Upper lobe of left lung (tissue), 6 donors: ENCODE results near the gene UBAC2. TPM values are rescaled to one million over a fixed set of nuclear protein-coding genes. Genes with fewer than 3 reads are reported as not detected.
A peak's percentile ranks its signal among the peaks of the same experiment; 100 is the strongest.

ENCODE experiments used
- ATAC-seq, 2 donors: fragments of 200-7000 bp; cut with Tn5 transposase; one replicate each; pipeline ENCODE4 v1.9.1; 2022; ENCODE audit warnings: mild to moderate bottlenecking in 2 of 2, moderate library complexity in 2 of 2; ENCODE audit not compliant: low FRiP score in 2 of 2
- DNase-seq, 2 donors: peaks; one replicate each; pipeline ENCODE4 v3.0.0-alpha.2; 2019 to 2020
- H3K27ac ChIP-seq, 4 donors: fragments of 200-600 bp; sonication (generic); one replicate each; pipeline ENCODE4 v1.5.1; 2016 to 2019
- H3K27me3 ChIP-seq, 4 donors: fragments of 200-600 bp; sonication (generic); one replicate each; pipeline ENCODE4 v1.5.1; 2017 to 2019
- H3K36me3 ChIP-seq, 4 donors: fragments of 200-600 bp; sonication (generic); one replicate each; pipeline ENCODE4 v1.5.1; 2016 to 2019
- H3K4me1 ChIP-seq, 4 donors: fragments of 200-600 bp; sonication (generic); one replicate each; pipeline ENCODE4 v1.5.1; 2018 to 2019
- H3K4me3 ChIP-seq, 4 donors: fragments of 200-600 bp; sonication (generic); one replicate each; pipeline ENCODE4 v1.5.1; 2017 to 2019; ENCODE audit warnings: mild to moderate bottlenecking in 2 of 4, moderate library complexity in 1 of 4
- H3K9me3 ChIP-seq, 4 donors: fragments of 200-600 bp; sonication (generic); one replicate each; pipeline ENCODE4 v1.5.1; 2018 to 2019
- CTCF ChIP-seq, 6 experiments: fragments of 450-650 bp in 4 of 6; fragments of 200-600 bp in 2 of 6; sonication (generic) in 2 of 6; IDR thresholded peaks; one replicate each; pipeline ENCODE4 v1.5.1; 2016 to 2019; ENCODE audit warnings: antibody characterized with exemption in 6 of 6
- EP300 ChIP-seq, 4 donors: sonication (generic); formaldehyde crosslinking; IDR thresholded peaks; one replicate each; pipeline ENCODE4 v1.5.1; 2017; ENCODE audit warnings: antibody characterized with exemption in 4 of 4, control low read depth in 2 of 4
- POLR2A ChIP-seq, 4 donors: fragments of 450-650 bp; IDR thresholded peaks; one replicate each; pipeline ENCODE4 v1.5.1; 2016 to 2017; ENCODE audit warnings: antibody characterized with exemption in 4 of 4, mild to moderate bottlenecking in 2 of 4
- POLR2AphosphoS5 ChIP-seq, 2 donors: sonication (generic); formaldehyde crosslinking; IDR thresholded peaks; one replicate each; pipeline ENCODE4 v1.5.1; 2017; ENCODE audit warnings: antibody characterized with exemption in 2 of 2
- WGBS, 2 donors: methylation state at CpG; one replicate each; pipeline ENCODE4 v1.1.5; 2017 to 2018; 5-methylcytosine and 5-hydroxymethylcytosine counted together
- total RNA-seq, 6 donors: library from RNA; depleted of rRNA in 4 of 6; stranded (reverse); fragments of >200 nt in 4 of 6; gene quantifications; one replicate each; pipeline versions ENCODE4 v1.1.0 to v1.2.1, GENCODE V29; 2016 to 2021
- donor health status: DM: no; HTN: no; CAD: no; lungs with moderate emphysema.
- donor health status: DM: no; HTN: yes; CAD: no; lungs with severe emphysema.

UBAC2 gene
- total RNA-seq, 6 donors from 2014 or later: 29.3 to 55.5 (median 47.7) TPM

- peak overlapping the region; percentile 24 to 82 (median 70) for H3K27ac ChIP-seq
- no peak overlapping the region for H3K4me3 ChIP-seq
- no peaks in the 10 kb centered on the region for H3K9me3 ChIP-seq
- ATAC-seq: no peak
- H3K27me3 ChIP-seq: no peaks in the 10 kb centered on the region
- DNase-seq: no peak
- H3K4me1 ChIP-seq: peaks cover 13 to 42% (median 29%) of the 10 kb centered on the region in 4 donors
- no peaks in the 10 kb centered on the region for H3K36me3 ChIP-seq
- TF ChIP-seq POLR2A (IDR thresholded peaks at IDR 0.05) (no peak), EP300 (IDR thresholded peaks at IDR 0.05) (no peak), CTCF (IDR thresholded peaks at IDR 0.05) (no peak), POLR2AphosphoS5 (IDR thresholded peaks at IDR 0.05) (no peak)
- WGBS, 2 donors: 96 to 97% methylated on average over 2 of the region's 2 CpGs
Observed at GRCh38 chr13:99279637-99280036, 79.0 kb downstream of the UBAC2 start.

- ATAC-seq: peak; percentile 44 to 64
- Histone ChIP-seq H3K27ac (peak overlapping the region; percentile 62 to 82 (median 72)), H3K27me3 (no peaks in the 10 kb centered on the region), H3K4me3 (no peak overlapping the region), H3K36me3 (no peaks in the 10 kb centered on the region), H3K9me3 (no peaks in the 10 kb centered on the region), H3K4me1 (peaks cover 13 to 40% (median 29%) of the 10 kb centered on the region in 4 donors)
- no peak for DNase-seq
- 54 to 73% methylated on average over 3 of the region's 3 CpGs for WGBS, 2 donors
- TF ChIP-seq POLR2AphosphoS5 (IDR thresholded peaks at IDR 0.05): peak in 1 of 2 donors; percentile 87
- peak in 3 of 4 donors; percentile 37 to 93 (median 86) for TF ChIP-seq EP300 (IDR thresholded peaks at IDR 0.05)
- no peak for TF ChIP-seq CTCF (IDR thresholded peaks at IDR 0.05)
- TF ChIP-seq POLR2A (IDR thresholded peaks at IDR 0.05): peak in 1 of 4 donors; percentile 66
Observed at GRCh38 chr13:99280166-99280565, 79.5 kb downstream of the UBAC2 start.

GRCh38 chr13:99281811-99282263 lies 81.2 kb downstream of the UBAC2 start:
- peak overlapping the region; percentile 62 to 82 (median 72) for H3K27ac ChIP-seq

GRCh38 chr13:99282264-99283231 lies 81.9 kb downstream of the UBAC2 start:
- peak in 1 of 2 donors; percentile 16 for ATAC-seq
- Histone ChIP-seq H3K27ac (peak overlapping the region; percentile 62 to 82 (median 72)), H3K4me3 (no peak overlapping the region), H3K4me1 (peaks cover 10 to 41% (median 29%) of the 10 kb centered on the region in 4 donors), H3K36me3 (no peaks in the 10 kb centered on the region), H3K9me3 (no peaks in the 10 kb centered on the region), H3K27me3 (no peaks in the 10 kb centered on the region)
- 28 to 45% methylated on average over 1 of the region's 1 CpG for WGBS, 2 donors
- DNase-seq: no peak
- TF ChIP-seq POLR2AphosphoS5 (IDR thresholded peaks at IDR 0.05) (no peak), EP300 (IDR thresholded peaks at IDR 0.05) (no peak)

More at GRCh38 chr13:99281811-99282263, 81.2 kb downstream of the UBAC2 start:
- no peak for TF ChIP-seq CTCF (IDR thresholded peaks at IDR 0.05)
- peak in 3 of 4 donors; percentile 31 to 89 (median 85) for TF ChIP-seq EP300 (IDR thresholded peaks at IDR 0.05)
- peak in 1 of 4 donors; percentile 77 for TF ChIP-seq POLR2A (IDR thresholded peaks at IDR 0.05)
- TF ChIP-seq POLR2AphosphoS5 (IDR thresholded peaks at IDR 0.05): peak; percentile 78 to 92
- Histone ChIP-seq H3K27me3 (no peaks in the 10 kb centered on the region), H3K36me3 (no peaks in the 10 kb centered on the region), H3K9me3 (no peaks in the 10 kb centered on the region), H3K4me1 (peaks cover 13 to 40% (median 28%) of the 10 kb centered on the region in 4 donors), H3K4me3 (no peak overlapping the region)
- peak; percentile 68 to 78 for DNase-seq
- ATAC-seq: peak; percentile 86 to 88
- 74 to 79% methylated on average over 5 of the region's 5 CpGs for WGBS, 2 donors
